Measurements from ENCODE around the gene STX11.

Gene STX11

GRCh38 chr6:144133225-144133821, 17.0 kb upstream of the STX11 start:
- Histone ChIP-seq H3K9ac (ENCODE audit: low read length) (no peak overlapping the region), H3K27me3 (ENCODE audit: low read length) (no peaks in the 10 kb centered on the region), H3K4me2 (ENCODE audit: low read depth, low read length, poor library complexity, severe bottlenecking) (no peak overlapping the region), H3K4me3 (ENCODE audit: insufficient read depth, low read length, poor library complexity, severe bottlenecking) (no peak overlapping the region), H3K9me3 (ENCODE audit: insufficient read depth, low read length) (no peaks in the 10 kb centered on the region), H2AFZ (ENCODE audit: low read depth, low read length, severe bottlenecking) (no peak overlapping the region), H4K20me1 (ENCODE audit: low read depth, low read length) (no peaks in the 10 kb centered on the region), H3K9me2 (replicated peaks; ENCODE audit: insufficient read depth, low read length) (no peaks in the 10 kb centered on the region), H3K36me3 (ENCODE audit: low read length) (no peaks in the 10 kb centered on the region), H3K27ac (ENCODE audit: low read depth, low read length) (no peak overlapping the region), H3F3A (ENCODE audit: insufficient read depth) (no peaks in the 10 kb centered on the region), H3K79me2 (ENCODE audit: insufficient read depth, low read length) (no peaks in the 10 kb centered on the region)
- TF ChIP-seq EZH2phosphoT487 (conservative IDR thresholded peaks at IDR 0.05; ENCODE audit: low read length) (no peak), CTCF (IDR thresholded peaks at IDR 0.05; ENCODE audit: insufficient read depth, low read length, poor library complexity, severe bottlenecking) (no peak)

GRCh38 chr6:144134176-144134575, 16.1 kb upstream of the STX11 start:
- Histone ChIP-seq H3K79me2 (ENCODE audit: insufficient read depth, low read length) (no peaks in the 10 kb centered on the region), H3F3A (ENCODE audit: insufficient read depth) (no peaks in the 10 kb centered on the region), H4K20me1 (ENCODE audit: low read depth, low read length) (no peaks in the 10 kb centered on the region), H3K4me3 (ENCODE audit: insufficient read depth, low read length, poor library complexity, severe bottlenecking) (no peak overlapping the region), H3K9me2 (replicated peaks; ENCODE audit: insufficient read depth, low read length) (no peaks in the 10 kb centered on the region), H3K9ac (ENCODE audit: low read length) (no peak overlapping the region), H3K9me3 (ENCODE audit: insufficient read depth, low read length) (no peaks in the 10 kb centered on the region), H3K27ac (ENCODE audit: low read depth, low read length) (no peak overlapping the region), H3K27me3 (ENCODE audit: low read length) (no peaks in the 10 kb centered on the region), H3K4me2 (ENCODE audit: low read depth, low read length, poor library complexity, severe bottlenecking) (no peak overlapping the region), H3K36me3 (ENCODE audit: low read length) (no peaks in the 10 kb centered on the region), H2AFZ (ENCODE audit: low read depth, low read length, severe bottlenecking) (no peak overlapping the region)
- TF ChIP-seq CTCF (IDR thresholded peaks at IDR 0.05; ENCODE audit: insufficient read depth, low read length, poor library complexity, severe bottlenecking) (no peak), EZH2phosphoT487 (conservative IDR thresholded peaks at IDR 0.05; ENCODE audit: low read length) (no peak)

- no peaks in the 10 kb centered on the region for H3K79me2 ChIP-seq (ENCODE audit: insufficient read depth, low read length)
- H3K4me3 ChIP-seq (ENCODE audit: insufficient read depth, low read length, poor library complexity, severe bottlenecking): no peak overlapping the region
- H3K9ac ChIP-seq (ENCODE audit: low read length): no peak overlapping the region
- no peak overlapping the region for H3K4me2 ChIP-seq (ENCODE audit: low read depth, low read length, poor library complexity, severe bottlenecking)
- no peak for TF ChIP-seq EZH2phosphoT487 (conservative IDR thresholded peaks at IDR 0.05; ENCODE audit: low read length)
- TF ChIP-seq CTCF (IDR thresholded peaks at IDR 0.05; ENCODE audit: insufficient read depth, low read length, poor library complexity, severe bottlenecking): no peak
- no peak overlapping the region for H2AFZ ChIP-seq (ENCODE audit: low read depth, low read length, severe bottlenecking)
- no peaks in the 10 kb centered on the region for H3K9me2 ChIP-seq (replicated peaks; ENCODE audit: insufficient read depth, low read length)
- no peaks in the 10 kb centered on the region for H3K27me3 ChIP-seq (ENCODE audit: low read length)
- no peaks in the 10 kb centered on the region for H3K9me3 ChIP-seq (ENCODE audit: insufficient read depth, low read length)
- H4K20me1 ChIP-seq (ENCODE audit: low read depth, low read length): no peaks in the 10 kb centered on the region
- H3K36me3 ChIP-seq (ENCODE audit: low read length): no peaks in the 10 kb centered on the region
- H3F3A ChIP-seq (ENCODE audit: insufficient read depth): no peaks in the 10 kb centered on the region
- no peak overlapping the region for H3K27ac ChIP-seq (ENCODE audit: low read depth, low read length)
These were observed 15.6 kb upstream of the STX11 start for GRCh38 chr6:144134737-144135136.

Measured in SU-DHL-6 (cell line).